IPS-18a (cell line): ENCODE results near the gene ABLIM3.

Experiments
- H3K27ac ChIP-seq: one replicate; pipeline ENCODE4 v1.5.1; 2013; ENCODE audit warnings: low read length
- H3K27me3 ChIP-seq: one replicate; pipeline ENCODE4 v1.6.1; 2013; ENCODE audit warnings: mild to moderate bottlenecking, low read length; ENCODE audit not compliant: control insufficient read depth, insufficient read depth
- H3K36me3 ChIP-seq: one replicate; pipeline ENCODE4 v1.6.1; 2013; ENCODE audit warnings: low read depth, low read length; ENCODE audit not compliant: control insufficient read depth
- H3K4me1 ChIP-seq: one replicate; pipeline ENCODE4 v1.6.1; 2013; ENCODE audit warnings: low read depth, low read length; ENCODE audit not compliant: control insufficient read depth
- H3K4me3 ChIP-seq: one replicate; pipeline ENCODE4 v1.5.1; 2013; ENCODE audit warnings: low read length
- H3K9ac ChIP-seq: one replicate; pipeline ENCODE4 v1.6.1; 2013; ENCODE audit warnings: mild to moderate bottlenecking, low read length, moderate library complexity
- H3K9me3 ChIP-seq: one replicate; pipeline ENCODE4 v1.6.1; 2013; ENCODE audit warnings: low read depth, low read length; ENCODE audit not compliant: control insufficient read depth

ABLIM3 gene

DNA sequence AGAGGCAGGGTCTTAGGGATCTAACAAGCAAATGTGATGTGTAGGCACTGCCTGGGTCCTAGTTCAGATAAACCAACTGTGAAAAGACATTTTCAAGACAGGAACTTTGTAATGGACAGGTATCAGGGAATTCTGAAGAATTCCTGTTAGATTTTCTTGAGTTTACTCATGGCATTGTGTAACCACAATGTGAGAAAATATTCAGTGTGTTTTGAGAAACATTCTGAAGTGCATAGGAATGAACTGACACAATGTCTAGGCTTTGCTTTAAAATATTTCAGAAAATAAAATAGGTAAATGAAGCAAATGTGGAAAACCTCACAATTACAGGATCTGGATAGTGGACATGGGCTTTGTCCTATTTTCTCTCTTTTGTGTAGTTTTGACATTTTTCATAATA is 115.2 kb downstream of the ABLIM3 start:
- Histone ChIP-seq H3K4me1 (no peaks in the 10 kb centered on the region), H3K36me3 (no peaks in the 10 kb centered on the region), H3K27ac (no peak overlapping the region), H3K4me3 (no peak overlapping the region), H3K9ac (no peak overlapping the region), H3K9me3 (no peaks in the 10 kb centered on the region), H3K27me3 (no peaks in the 10 kb centered on the region)

DNA sequence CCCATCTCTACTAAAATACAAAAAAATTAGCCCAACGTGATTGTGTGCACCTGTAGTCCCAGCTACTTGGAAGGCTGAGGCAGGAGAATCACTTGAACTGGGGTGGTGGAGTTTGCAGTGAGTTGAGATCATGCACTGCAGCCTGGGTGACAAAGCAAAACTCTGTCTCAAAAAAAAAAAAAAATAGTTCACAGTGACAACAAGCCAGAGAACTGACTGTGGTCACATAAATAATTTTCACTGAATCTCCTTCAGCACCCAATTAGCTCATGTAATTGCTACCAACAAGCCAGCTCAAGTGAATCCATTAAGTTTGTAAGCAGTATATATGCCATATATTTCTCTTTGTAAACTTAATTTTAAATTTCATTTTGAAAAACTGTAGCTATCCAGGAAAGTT is 115.8 kb downstream of the ABLIM3 start:
- no peaks in the 10 kb centered on the region for H3K9me3 ChIP-seq
- no peak overlapping the region for H3K4me3 ChIP-seq
- no peak overlapping the region for H3K9ac ChIP-seq
- H3K4me1 ChIP-seq, result no peaks in the 10 kb centered on the region
- H3K27me3 ChIP-seq, result no peaks in the 10 kb centered on the region
- no peak overlapping the region for H3K27ac ChIP-seq
- no peaks in the 10 kb centered on the region for H3K36me3 ChIP-seq

DNA sequence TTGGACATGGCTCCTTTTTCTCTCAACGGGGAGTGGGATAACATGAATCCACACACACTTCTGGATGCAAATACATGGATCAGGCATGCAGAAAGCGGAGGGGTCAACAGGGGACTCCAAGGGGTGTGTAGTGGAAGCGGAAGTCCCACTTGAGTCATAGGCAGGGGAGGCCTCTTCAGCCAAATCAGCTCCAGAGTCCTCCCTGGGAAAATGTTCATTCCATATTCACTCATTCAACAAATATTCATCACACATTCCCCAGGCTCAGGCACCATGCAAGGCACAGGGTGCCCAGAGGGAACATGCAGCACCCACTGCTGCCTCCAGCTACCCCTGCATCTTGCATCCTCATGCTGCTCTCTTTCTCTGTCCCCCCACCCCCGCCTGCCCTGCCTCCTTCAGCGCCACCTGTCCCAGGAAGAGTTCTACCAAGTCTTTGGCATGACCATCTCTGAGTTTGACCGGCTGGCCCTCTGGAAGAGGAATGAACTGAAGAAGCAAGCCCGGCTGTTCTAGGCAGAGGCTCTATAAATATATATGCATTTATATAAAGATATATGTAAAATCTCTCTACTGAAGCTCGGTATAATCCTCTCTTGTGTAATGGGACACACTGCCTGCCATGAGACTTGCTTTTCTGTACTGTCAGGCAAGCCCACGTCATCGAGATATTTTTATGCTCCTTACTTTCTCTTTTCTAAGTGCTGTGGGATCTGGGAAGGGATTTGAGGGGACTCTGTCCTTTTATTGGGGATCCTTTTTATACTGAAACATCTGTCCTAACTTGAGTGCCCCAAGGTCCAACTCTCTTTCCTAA is 116.8 kb downstream of the ABLIM3 start:
- Histone ChIP-seq H3K9me3 (no peaks in the 10 kb centered on the region), H3K4me3 (no peak overlapping the region), H3K27ac (no peak overlapping the region), H3K36me3 (no peaks in the 10 kb centered on the region), H3K27me3 (no peaks in the 10 kb centered on the region), H3K9ac (no peak overlapping the region), H3K4me1 (no peaks in the 10 kb centered on the region)

DNA sequence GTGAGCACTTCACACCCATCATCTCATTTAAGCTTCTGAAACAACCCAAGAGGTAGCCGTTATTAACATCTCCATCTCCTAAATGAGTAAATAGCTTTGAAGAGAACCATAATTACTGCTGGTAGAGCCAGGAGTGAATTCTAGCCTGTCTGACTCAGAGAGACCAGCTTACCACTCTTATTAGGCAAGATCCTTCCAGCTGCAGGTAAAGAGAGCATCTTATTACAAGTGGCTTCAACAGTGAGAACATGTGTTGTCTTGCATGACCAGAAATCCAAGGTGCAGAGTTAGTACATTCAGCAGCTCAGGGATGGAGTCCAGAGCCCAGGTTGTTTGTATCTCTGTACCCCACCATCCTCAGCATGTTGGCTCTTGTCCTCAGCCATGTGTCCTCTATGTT is 119.5 kb downstream of the ABLIM3 start:
- Histone ChIP-seq H3K9ac (no peak overlapping the region), H3K27ac (no peak overlapping the region), H3K4me1 (no peaks in the 10 kb centered on the region), H3K36me3 (no peaks in the 10 kb centered on the region), H3K4me3 (no peak overlapping the region), H3K27me3 (peaks cover 10% of the 10 kb centered on the region), H3K9me3 (no peaks in the 10 kb centered on the region)

DNA sequence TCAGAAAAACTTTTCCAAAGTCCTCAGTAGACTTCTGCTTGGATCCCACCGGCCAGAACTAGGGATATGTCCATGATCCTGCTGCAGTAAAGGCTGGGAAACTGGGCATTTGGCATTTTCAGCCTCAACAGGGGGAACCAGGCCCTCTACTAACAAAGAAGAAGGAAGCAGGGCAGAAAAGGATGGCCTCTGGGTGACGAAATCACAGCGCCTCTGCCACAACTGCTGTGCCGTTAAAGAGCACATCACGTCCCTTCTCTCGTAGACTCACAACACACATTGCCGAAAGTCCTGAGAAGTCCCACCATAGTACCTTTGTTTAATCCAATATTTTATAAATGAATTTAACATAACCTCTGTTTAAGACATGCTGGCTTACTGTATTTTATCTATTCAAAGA is 120.0 kb downstream of the ABLIM3 start:
- H3K4me1 ChIP-seq, result no peaks in the 10 kb centered on the region
- H3K9me3 ChIP-seq, result no peaks in the 10 kb centered on the region
- H3K36me3 ChIP-seq, result no peaks in the 10 kb centered on the region
- no peak overlapping the region for H3K27ac ChIP-seq
- peaks cover 10% of the 10 kb centered on the region for H3K27me3 ChIP-seq
- no peak overlapping the region for H3K4me3 ChIP-seq
- H3K9ac ChIP-seq, result no peak overlapping the region

DNA sequence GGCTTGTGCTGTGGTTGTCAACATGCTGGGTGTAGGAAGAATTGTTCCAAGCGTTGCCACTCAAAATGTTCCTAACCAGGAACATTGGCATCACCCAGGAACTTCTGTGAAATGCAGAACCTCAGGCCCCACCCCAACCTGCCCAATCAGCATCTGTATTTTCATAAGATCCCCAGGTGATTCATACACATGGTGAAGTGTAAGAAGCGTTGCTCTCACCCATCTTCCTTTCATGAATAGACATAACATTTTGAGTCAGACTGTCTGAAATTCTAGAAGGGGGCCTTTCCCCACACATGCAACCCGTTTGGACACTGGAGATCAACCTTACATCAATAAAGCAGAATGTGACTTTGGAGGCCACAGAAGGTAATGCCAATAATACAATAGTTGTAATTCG is 121.0 kb downstream of the ABLIM3 start:
- no peak overlapping the region for H3K9ac ChIP-seq
- H3K36me3 ChIP-seq, result no peaks in the 10 kb centered on the region
- H3K27me3 ChIP-seq, result peaks cover 10% of the 10 kb centered on the region
- no peaks in the 10 kb centered on the region for H3K4me1 ChIP-seq
- no peak overlapping the region for H3K4me3 ChIP-seq
- H3K9me3 ChIP-seq, result no peaks in the 10 kb centered on the region
- no peak overlapping the region for H3K27ac ChIP-seq

DNA sequence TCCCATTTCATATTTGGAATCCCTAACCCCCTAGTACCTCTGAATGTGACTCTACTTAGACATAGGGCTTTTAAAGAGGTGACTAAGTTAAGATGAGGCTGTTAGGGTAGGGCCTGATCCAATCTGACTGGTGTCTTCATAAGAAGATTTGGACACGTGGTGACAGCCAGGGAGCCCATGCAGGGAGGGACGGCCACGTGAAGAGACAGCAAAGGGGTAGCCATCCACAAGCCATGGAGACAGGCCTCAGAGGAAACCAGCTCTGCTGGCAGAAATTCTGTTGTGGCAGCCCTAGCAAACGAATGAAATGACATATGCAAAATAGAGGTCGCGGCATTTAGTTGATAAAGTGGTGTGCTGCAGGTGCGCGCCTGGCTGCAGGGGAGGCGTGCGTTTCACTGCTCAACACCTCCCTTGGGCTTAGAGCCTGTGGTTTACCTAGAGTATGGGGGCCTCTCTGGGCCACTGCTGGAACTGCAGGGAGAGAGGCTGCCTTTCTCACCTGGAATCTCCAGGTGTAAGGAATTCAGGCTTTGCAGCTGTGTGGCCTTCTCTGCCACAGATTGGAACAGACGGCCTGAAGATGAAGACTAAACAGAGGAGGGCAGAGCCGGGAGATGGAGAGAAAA is 123.3 kb downstream of the ABLIM3 start:
- Histone ChIP-seq H3K27me3 (peaks cover 10% of the 10 kb centered on the region), H3K4me3 (no peak overlapping the region), H3K9me3 (no peaks in the 10 kb centered on the region), H3K4me1 (no peaks in the 10 kb centered on the region), H3K36me3 (no peaks in the 10 kb centered on the region), H3K27ac (no peak overlapping the region), H3K9ac (no peak overlapping the region)

DNA sequence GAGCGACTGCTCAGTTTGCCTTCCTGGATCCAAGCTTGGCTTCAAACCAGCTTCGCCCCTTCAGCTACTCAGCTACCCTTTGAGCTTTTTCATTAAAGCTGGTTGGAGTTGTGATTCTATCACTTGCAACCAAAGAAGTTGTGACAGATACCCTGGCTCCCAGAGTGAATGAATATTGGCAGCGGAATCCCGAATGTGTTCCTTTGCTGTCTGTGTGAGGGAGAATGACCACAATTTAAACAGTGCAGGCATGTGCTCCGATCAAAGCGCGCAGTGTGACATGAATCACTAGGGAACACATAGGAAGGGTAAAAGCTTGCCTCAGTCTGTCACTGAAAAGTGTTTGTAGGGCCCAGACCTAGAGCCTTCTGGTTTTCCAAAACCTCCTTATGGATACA is 123.8 kb downstream of the ABLIM3 start:
- no peaks in the 10 kb centered on the region for H3K9me3 ChIP-seq
- H3K9ac ChIP-seq, result no peak overlapping the region
- no peaks in the 10 kb centered on the region for H3K36me3 ChIP-seq
- no peaks in the 10 kb centered on the region for H3K4me1 ChIP-seq
- peaks cover 10% of the 10 kb centered on the region for H3K27me3 ChIP-seq
- no peak overlapping the region for H3K27ac ChIP-seq
- no peak overlapping the region for H3K4me3 ChIP-seq

DNA sequence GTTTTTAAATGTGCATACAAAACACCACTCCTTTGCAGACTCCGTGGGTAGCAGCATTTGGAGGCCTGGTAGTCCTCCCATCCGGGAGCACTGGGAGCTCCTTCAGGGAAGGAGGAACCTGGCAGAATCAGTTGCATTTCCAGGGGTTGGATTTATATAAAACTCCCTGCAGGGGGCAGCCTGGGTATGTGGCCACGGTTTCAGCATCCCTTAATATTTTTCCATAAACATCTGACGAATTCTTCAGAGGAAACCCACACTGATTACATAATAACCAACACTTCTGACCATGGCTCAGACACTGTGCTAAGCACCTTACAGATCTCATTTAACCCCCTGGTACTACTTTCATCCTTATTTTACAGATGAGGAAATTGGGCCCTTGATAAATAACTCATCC is 124.3 kb downstream of the ABLIM3 start:
- Histone ChIP-seq H3K9me3 (no peaks in the 10 kb centered on the region), H3K4me3 (no peak overlapping the region), H3K27me3 (peaks cover 15% of the 10 kb centered on the region), H3K36me3 (no peaks in the 10 kb centered on the region), H3K4me1 (no peaks in the 10 kb centered on the region), H3K27ac (no peak overlapping the region), H3K9ac (no peak overlapping the region)

DNA sequence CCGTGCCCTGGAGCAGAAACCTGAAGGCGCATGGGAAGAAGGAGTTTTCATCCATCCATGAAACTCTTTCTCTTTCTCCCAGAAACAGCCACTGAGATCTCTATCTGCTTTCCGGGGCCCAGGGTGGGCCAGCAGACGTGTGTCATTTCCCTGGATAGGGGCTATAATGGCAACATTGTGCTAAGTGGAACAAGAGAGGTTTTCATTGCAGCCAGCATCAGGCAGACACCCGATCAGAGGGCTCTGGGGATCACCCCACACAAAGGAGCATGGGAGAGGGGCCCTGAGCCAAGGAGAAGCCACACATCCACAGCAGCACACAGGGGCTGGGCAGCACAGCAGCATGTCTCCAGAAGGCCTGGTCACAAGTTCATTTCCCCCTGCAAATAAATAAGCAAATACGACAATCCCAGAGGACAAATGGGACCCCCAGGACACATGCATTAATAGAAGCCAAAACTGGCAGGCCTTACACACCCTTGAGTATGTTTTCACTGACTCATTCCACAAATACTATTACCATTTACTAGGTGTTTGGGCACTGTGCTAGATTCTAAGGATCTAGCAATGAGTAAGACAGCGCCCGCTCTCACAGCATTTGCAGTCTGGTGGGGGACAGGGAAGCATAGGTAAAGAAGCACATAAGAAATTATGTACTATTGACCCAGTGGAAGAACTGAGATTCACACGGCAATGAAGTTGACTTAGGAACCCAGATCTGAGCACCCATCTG is 126.1 kb downstream of the ABLIM3 start:
- H3K27ac ChIP-seq, result no peak overlapping the region
- H3K4me1 ChIP-seq, result no peaks in the 10 kb centered on the region
- H3K4me3 ChIP-seq, result no peak overlapping the region
- no peaks in the 10 kb centered on the region for H3K9me3 ChIP-seq
- no peak overlapping the region for H3K9ac ChIP-seq
- peaks cover 30% of the 10 kb centered on the region for H3K27me3 ChIP-seq
- no peaks in the 10 kb centered on the region for H3K36me3 ChIP-seq

DNA sequence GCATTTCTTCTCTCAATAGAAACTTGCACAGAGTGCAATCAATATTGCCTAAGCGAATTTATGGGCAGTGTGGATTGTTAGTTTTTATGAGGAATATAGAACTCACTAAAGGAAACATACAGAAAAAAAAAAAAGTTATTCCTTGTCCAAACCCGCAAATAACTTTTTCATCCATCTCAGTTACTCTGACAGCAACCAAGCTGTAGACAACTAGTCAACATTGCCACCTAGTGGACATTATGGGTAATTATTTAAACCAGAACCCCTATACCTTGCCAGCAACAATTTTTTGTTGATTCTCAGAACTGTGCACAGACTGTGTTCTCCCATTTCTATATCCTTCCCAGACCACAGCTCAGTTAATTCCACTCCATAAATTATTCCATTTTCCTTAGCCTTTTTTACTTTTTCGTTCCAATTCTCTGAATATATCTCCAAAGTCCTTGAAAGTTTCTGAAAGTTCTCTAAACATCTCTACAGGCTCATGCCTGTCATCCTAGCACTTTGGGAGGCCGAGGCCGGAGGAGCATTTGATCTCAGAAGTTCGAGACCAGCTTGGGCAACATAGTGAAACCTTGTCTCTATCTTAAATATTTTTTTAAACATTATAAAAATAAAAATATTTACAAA is 127.8 kb downstream of the ABLIM3 start:
- no peak overlapping the region for H3K27ac ChIP-seq
- H3K36me3 ChIP-seq, result no peaks in the 10 kb centered on the region
- no peaks in the 10 kb centered on the region for H3K9me3 ChIP-seq
- H3K9ac ChIP-seq, result no peak overlapping the region
- peaks cover 42% of the 10 kb centered on the region for H3K27me3 ChIP-seq
- no peak overlapping the region for H3K4me3 ChIP-seq
- peaks cover 11% of the 10 kb centered on the region for H3K4me1 ChIP-seq
